ENCODE results near the gene CLIC5. TPM values are rescaled to one million over a fixed set of nuclear protein-coding genes. Genes with fewer than 3 reads are reported as not detected.

CLIC5 gene
- total RNA-seq, 1 donor from 2014 or later = 5.2 TPM

GRCh38 chr6:45855642-45856394, 159.8 kb downstream of the CLIC5 start:
- DNase-seq (ENCODE audit: low read depth) = no peak
- no peak for TF ChIP-seq CTCF (conservative IDR thresholded peaks at IDR 0.05; ENCODE audit: low read depth, low read length)
- H3K4me3 ChIP-seq (ENCODE audit: low read depth, low read length) = no peak overlapping the region

DNA sequence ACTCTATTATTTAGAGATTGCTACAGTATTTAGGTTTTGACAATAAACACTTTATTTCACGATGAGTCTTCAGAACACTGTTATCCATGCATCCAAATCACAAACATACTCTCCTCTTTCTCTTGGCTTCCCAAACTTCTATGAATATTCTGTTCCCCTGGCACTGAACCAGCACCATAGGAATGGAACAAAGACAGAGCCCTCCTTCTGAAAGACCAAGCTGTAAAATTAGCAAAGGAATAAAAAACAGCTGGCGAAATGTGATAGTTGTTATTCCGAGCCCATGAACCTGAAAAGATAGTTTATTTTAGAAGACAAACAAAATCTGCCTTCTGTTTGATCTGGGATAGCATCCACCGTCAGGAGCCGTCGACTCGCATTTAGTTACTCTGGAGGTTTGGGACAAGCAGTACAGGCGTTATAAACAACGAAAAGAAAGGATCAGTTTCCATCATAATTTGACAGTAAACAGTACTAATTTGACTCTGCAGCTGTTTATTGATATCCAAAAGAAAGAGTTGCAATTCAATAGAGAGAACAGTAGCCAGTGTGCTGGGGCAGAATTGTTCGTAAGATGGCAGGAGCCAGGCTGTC, 161.4 kb downstream of the CLIC5 start:
- DNase-seq (ENCODE audit: low read depth) = no peak
- H3K4me3 ChIP-seq (ENCODE audit: low read depth, low read length) = no peak overlapping the region
- TF ChIP-seq CTCF (conservative IDR thresholded peaks at IDR 0.05; ENCODE audit: low read depth, low read length) = no peak

- no peak for DNase-seq (ENCODE audit: low read depth)
- TF ChIP-seq CTCF (conservative IDR thresholded peaks at IDR 0.05; ENCODE audit: low read depth, low read length) = no peak
- no peak overlapping the region for H3K4me3 ChIP-seq (ENCODE audit: low read depth, low read length)
Measured at GRCh38 chr6:45851034-45851400, 164.6 kb downstream of the CLIC5 start.

- no peak overlapping the region for H3K4me3 ChIP-seq (ENCODE audit: low read depth, low read length)
- no peak for DNase-seq (ENCODE audit: low read depth)
- TF ChIP-seq CTCF (conservative IDR thresholded peaks at IDR 0.05; ENCODE audit: low read depth, low read length) = no peak
Measured at GRCh38 chr6:45850378-45851033, 165.2 kb downstream of the CLIC5 start.

- no peak for DNase-seq (ENCODE audit: low read depth)
- H3K4me3 ChIP-seq (ENCODE audit: low read depth, low read length) = no peak overlapping the region
- TF ChIP-seq CTCF (conservative IDR thresholded peaks at IDR 0.05; ENCODE audit: low read depth, low read length) = no peak
Measured at GRCh38 chr6:45845567-45845966, 170.1 kb downstream of the CLIC5 start.

DNA sequence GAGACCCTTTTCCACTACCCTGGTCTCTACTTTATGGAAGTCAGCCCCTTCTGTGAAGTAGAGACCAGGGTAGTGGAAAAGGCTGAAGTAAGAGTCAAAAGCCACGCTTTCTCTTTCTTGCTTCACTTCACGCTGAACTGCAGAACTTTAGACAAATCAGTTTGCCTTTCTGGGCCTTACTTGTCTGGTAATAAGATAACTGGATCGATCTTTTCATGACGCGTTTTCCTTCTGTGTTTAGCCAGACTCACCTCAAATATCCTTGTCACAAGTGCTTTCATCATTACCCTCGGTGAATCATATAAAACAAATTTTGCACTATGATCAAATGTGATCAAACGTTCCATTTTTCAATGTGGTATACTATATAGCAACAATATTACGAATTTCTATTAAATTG, 170.7 kb downstream of the CLIC5 start:
- no peak for TF ChIP-seq CTCF (conservative IDR thresholded peaks at IDR 0.05; ENCODE audit: low read depth, low read length)
- DNase-seq (ENCODE audit: low read depth) = no peak
- H3K4me3 ChIP-seq (ENCODE audit: low read depth, low read length) = no peak overlapping the region
